GM18858 (cell line): ENCODE results near the gene OTULINL.
"Not testable (repeated sequence)": the region's sequence is repeated elsewhere in the genome, so short reads cannot be mapped to it uniquely, and the experiment has no call there.

ENCODE experiments used
- ATAC-seq: cut with Tn5 transposase; IDR thresholded peaks from one replicate; pipeline ENCODE4 v1.9.1; 2021; ENCODE audit not compliant: unreplicated experiment

OTULINL gene

GRCh38 chr5:14581106-14581890 is at the start of gene OTULINL:
Gene OTULINL, plus strand, starts transcription at chr5:14581792. Its CDS starts 103 bp downstream, at chr5:14581895.
- peak; percentile 89 for ATAC-seq

GRCh38 chr5:14532180-14532579 is 49.4 kb upstream of the OTULINL start:
- no peak for ATAC-seq

GRCh38 chr5:14534773-14535172 is 46.8 kb upstream of the OTULINL start:
- ATAC-seq: no peak

- ATAC-seq: no peak
Observed at GRCh38 chr5:14545308-14545707, 36.3 kb upstream of the OTULINL start.

- ATAC-seq: no peak
Observed at GRCh38 chr5:14545862-14546261, 35.7 kb upstream of the OTULINL start.

- no peak for ATAC-seq
Observed at GRCh38 chr5:14547666-14548065, 33.9 kb upstream of the OTULINL start.

GRCh38 chr5:14551211-14551610 is 30.4 kb upstream of the OTULINL start:
- no peak for ATAC-seq

- no peak for ATAC-seq
Observed at GRCh38 chr5:14552017-14552416, 29.6 kb upstream of the OTULINL start.

- not testable (repeated sequence) for ATAC-seq
Observed at GRCh38 chr5:14554288-14554687, 27.3 kb upstream of the OTULINL start.

GRCh38 chr5:14556015-14556414 is 25.6 kb upstream of the OTULINL start:
- no peak for ATAC-seq

- no peak for ATAC-seq
Observed at GRCh38 chr5:14557203-14557770, 24.3 kb upstream of the OTULINL start.

- no peak for ATAC-seq
Observed at GRCh38 chr5:14557791-14558415, 23.7 kb upstream of the OTULINL start.

- ATAC-seq: no peak
Observed at GRCh38 chr5:14560091-14560595, 21.4 kb upstream of the OTULINL start.

GRCh38 chr5:14561741-14562140 is 19.9 kb upstream of the OTULINL start:
- no peak for ATAC-seq

- no peak for ATAC-seq
Observed at GRCh38 chr5:14568333-14568732, 13.3 kb upstream of the OTULINL start.

GRCh38 chr5:14569948-14570691 is 11.5 kb upstream of the OTULINL start:
- no peak for ATAC-seq

- ATAC-seq: no peak
Observed at GRCh38 chr5:14571901-14572300, 9.7 kb upstream of the OTULINL start.

- ATAC-seq: no peak
Observed at GRCh38 chr5:14572385-14572784, 9.2 kb upstream of the OTULINL start.

GRCh38 chr5:14572836-14573235 is 8.8 kb upstream of the OTULINL start:
- no peak for ATAC-seq

- ATAC-seq: no peak
Observed at GRCh38 chr5:14574096-14574495, 7.5 kb upstream of the OTULINL start.

- ATAC-seq: no peak
Observed at GRCh38 chr5:14574891-14575508, 6.6 kb upstream of the OTULINL start.
